HL-60 (cell line): Measurements from ENCODE around the gene BAG3.

Experiments
- DNase-seq, 2 experiments: peaks; one replicate each; pipeline ENCODE4 v3.0.0-alpha.2; 2010 to 2020; ENCODE audit warnings: low read depth in 1 of 2, low spot score in 1 of 2
- H3K27ac ChIP-seq: fragments of 250-450 bp; sonication (Bioruptor Pico); replicated peaks from 2 replicates; pipeline ENCODE4 v1.5.1; 2020; ENCODE audit warnings: mild to moderate bottlenecking, moderate library complexity
- H3K27me3 ChIP-seq: fragments of 250-450 bp; sonication (Bioruptor Pico); 2 replicates; pipeline ENCODE4 v1.5.1; 2021; ENCODE audit warnings: mild to moderate bottlenecking, moderate library complexity; ENCODE audit not compliant: insufficient read depth, poor library complexity, severe bottlenecking
- H3K4me3 ChIP-seq: replicated peaks from 2 replicates; pipeline ENCODE4 v1.5.1; 2011; ENCODE audit warnings: mild to moderate bottlenecking, control low read depth, low read length; ENCODE audit not compliant: insufficient read depth
- GABPA ChIP-seq: IDR thresholded peaks from 2 replicates; pipeline ENCODE4 v1.6.1; 2012; ENCODE audit warnings: low read depth
- POLR2AphosphoS5 ChIP-seq: IDR thresholded peaks from 2 replicates; pipeline ENCODE4 v1.6.1; 2012; ENCODE audit warnings: low read depth
- SPI1 ChIP-seq: IDR thresholded peaks from 2 replicates; pipeline ENCODE4 v1.6.1; 2012; ENCODE audit warnings: low read depth, mild to moderate bottlenecking, borderline replicate concordance
- TF ChIP-seq, protein P1 (sequence below): IDR thresholded peaks from one replicate; pipeline ENCODE4 v1.5.1; 2011; ENCODE audit warnings: low read length, control low read depth, inconsistent platforms; ENCODE audit not compliant: insufficient read depth
- TF ChIP-seq, protein P2 (sequence below): IDR thresholded peaks from 2 replicates; pipeline ENCODE4 v1.6.1; 2012; ENCODE audit warnings: low read depth; ENCODE audit not compliant: insufficient replicate concordance

The BAG3 gene

DNA sequence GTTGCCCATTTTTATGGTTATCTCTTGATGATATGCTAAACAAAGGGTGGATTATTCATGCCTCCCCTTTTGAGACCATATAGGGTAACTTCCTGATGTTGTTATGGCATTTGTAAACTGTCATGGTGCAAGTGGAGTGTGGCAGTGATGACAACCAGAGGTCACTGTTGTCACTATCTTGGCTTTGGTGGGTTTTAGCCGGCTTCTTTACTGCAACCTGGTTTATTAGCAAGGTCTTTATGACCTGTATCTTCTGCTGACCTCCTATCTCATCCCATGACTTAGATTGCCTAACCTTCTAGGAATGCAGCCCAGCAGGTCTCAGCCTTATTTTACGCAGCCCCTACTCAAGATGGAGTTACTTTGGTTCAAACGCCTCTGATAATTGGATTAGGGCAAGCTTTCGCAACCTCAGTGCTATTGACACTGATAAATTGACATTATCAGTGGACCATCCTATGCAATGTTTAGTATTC lies 36.9 kb downstream of the BAG3 start:
- DNase-seq = peak in 1 of 2 experiments; percentile 9
- H3K27me3 ChIP-seq = no peaks in the 10 kb centered on the region
- TF ChIP-seq GABPA (no peak), POLR2AphosphoS5 (no peak), SPI1 (no peak)
- TF ChIP-seq, protein P1, sequence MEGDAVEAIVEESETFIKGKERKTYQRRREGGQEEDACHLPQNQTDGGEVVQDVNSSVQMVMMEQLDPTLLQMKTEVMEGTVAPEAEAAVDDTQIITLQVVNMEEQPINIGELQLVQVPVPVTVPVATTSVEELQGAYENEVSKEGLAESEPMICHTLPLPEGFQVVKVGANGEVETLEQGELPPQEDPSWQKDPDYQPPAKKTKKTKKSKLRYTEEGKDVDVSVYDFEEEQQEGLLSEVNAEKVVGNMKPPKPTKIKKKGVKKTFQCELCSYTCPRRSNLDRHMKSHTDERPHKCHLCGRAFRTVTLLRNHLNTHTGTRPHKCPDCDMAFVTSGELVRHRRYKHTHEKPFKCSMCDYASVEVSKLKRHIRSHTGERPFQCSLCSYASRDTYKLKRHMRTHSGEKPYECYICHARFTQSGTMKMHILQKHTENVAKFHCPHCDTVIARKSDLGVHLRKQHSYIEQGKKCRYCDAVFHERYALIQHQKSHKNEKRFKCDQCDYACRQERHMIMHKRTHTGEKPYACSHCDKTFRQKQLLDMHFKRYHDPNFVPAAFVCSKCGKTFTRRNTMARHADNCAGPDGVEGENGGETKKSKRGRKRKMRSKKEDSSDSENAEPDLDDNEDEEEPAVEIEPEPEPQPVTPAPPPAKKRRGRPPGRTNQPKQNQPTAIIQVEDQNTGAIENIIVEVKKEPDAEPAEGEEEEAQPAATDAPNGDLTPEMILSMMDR = no peak
- TF ChIP-seq, protein P2, sequence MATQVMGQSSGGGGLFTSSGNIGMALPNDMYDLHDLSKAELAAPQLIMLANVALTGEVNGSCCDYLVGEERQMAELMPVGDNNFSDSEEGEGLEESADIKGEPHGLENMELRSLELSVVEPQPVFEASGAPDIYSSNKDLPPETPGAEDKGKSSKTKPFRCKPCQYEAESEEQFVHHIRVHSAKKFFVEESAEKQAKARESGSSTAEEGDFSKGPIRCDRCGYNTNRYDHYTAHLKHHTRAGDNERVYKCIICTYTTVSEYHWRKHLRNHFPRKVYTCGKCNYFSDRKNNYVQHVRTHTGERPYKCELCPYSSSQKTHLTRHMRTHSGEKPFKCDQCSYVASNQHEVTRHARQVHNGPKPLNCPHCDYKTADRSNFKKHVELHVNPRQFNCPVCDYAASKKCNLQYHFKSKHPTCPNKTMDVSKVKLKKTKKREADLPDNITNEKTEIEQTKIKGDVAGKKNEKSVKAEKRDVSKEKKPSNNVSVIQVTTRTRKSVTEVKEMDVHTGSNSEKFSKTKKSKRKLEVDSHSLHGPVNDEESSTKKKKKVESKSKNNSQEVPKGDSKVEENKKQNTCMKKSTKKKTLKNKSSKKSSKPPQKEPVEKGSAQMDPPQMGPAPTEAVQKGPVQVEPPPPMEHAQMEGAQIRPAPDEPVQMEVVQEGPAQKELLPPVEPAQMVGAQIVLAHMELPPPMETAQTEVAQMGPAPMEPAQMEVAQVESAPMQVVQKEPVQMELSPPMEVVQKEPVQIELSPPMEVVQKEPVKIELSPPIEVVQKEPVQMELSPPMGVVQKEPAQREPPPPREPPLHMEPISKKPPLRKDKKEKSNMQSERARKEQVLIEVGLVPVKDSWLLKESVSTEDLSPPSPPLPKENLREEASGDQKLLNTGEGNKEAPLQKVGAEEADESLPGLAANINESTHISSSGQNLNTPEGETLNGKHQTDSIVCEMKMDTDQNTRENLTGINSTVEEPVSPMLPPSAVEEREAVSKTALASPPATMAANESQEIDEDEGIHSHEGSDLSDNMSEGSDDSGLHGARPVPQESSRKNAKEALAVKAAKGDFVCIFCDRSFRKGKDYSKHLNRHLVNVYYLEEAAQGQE = no peak
- H3K27ac ChIP-seq = no peak overlapping the region
- no peak overlapping the region for H3K4me3 ChIP-seq

DNA sequence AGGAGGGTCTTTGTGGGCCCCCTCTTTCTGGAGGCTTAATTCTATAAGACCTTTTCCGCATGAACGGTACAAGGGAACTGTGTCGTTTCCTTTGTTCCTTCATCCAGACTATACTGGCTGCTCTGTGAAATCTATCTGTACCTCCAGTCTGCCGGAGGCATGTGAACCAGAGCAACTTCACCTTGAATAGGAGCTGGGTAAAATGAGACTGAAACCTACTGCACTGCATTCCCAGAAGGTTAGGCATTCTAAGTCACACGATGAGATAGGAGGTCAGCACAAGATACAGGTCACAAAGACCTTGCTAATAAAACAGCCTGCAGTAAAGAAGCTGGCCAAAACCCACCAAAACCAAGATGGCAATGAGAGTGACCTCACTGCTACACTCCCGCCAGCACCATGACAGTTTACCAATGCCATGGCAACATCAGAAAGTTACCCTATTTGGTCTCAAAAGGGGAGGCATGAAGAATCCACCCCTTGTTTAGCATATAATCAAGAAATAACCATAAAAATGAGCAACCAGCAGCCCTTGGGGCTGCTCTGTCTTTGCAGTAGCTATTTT lies 37.9 kb downstream of the BAG3 start:
- no peak for DNase-seq
- TF ChIP-seq, protein P1 = no peak
- TF ChIP-seq, protein P2 = no peak
- TF ChIP-seq SPI1 = no peak
- TF ChIP-seq GABPA = no peak
- no peak for TF ChIP-seq POLR2AphosphoS5
- Histone ChIP-seq H3K27ac (no peak overlapping the region), H3K4me3 (no peak overlapping the region), H3K27me3 (no peaks in the 10 kb centered on the region)

DNA sequence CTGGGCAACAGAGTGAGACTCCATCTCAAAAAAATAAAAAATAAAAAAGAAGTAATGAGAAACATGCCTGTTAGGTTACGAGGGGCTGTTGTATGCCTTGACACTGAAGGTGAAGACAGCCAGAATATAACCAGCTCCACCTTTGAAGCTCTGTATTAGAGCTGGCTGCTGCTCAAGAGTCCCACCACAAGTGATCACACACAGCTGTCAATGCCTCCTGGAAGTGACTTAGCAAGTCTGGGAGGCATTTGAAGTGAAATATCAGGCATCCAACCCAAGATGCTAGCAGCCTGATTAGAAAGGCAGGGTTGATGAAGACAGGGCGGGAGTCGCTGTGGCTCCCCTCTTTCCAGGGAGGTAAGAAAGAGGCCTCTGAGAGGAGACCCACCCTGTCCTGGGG lies 40.5 kb downstream of the BAG3 start:
- TF ChIP-seq SPI1 (no peak), POLR2AphosphoS5 (no peak), GABPA (no peak)
- TF ChIP-seq, protein P1 = no peak
- TF ChIP-seq, protein P2 = no peak
- H3K4me3 ChIP-seq = no peak overlapping the region
- H3K27me3 ChIP-seq = no peaks in the 10 kb centered on the region
- DNase-seq = no peak
- no peak overlapping the region for H3K27ac ChIP-seq
